ENCODE results near the gene OR9A2. TPM values are rescaled to one million over a fixed set of nuclear protein-coding genes. Genes with fewer than 3 reads are reported as not detected.
"Not testable (repeated sequence)": the region's sequence is repeated elsewhere in the genome, so short reads cannot be mapped to it uniquely, and the experiment has no call there.

The OR9A2 gene
- total RNA-seq, 4 donors from 2014 or later: not detected

GRCh38 chr7:142992427-142992826, 34.5 kb downstream of the OR9A2 start:
- WGBS, 2 donors: 42 to 53% methylated on average over 3 of the region's 3 CpGs
- Histone ChIP-seq H3K27me3 (no peaks in the 10 kb centered on the region), H3K27ac (no peak overlapping the region), H3K36me3 (no peaks in the 10 kb centered on the region), H3K4me1 (no peaks in the 10 kb centered on the region), H3K4me3 (no peak overlapping the region), H3K9me3 (no peaks in the 10 kb centered on the region)
- intact Hi-C loops (cut with DNase I): no loop called here
- TF ChIP-seq POLR2A (IDR thresholded peaks at IDR 0.05) (no peak), CTCF (IDR thresholded peaks at IDR 0.05) (no peak)
- DNase-seq: no peak

- TF ChIP-seq CTCF (IDR thresholded peaks at IDR 0.05) (no peak), POLR2A (IDR thresholded peaks at IDR 0.05) (no peak)
- Histone ChIP-seq H3K36me3 (no peaks in the 10 kb centered on the region), H3K27me3 (peaks cover 0 to 3% (median 0%) of the 10 kb centered on the region in 4 donors), H3K27ac (no peak overlapping the region), H3K9me3 (no peaks in the 10 kb centered on the region), H3K4me1 (no peaks in the 10 kb centered on the region), H3K4me3 (no peak overlapping the region)
- intact Hi-C loops (cut with DNase I): no loop called here
- DNase-seq: no peak
- 100% methylated on average over 1 of the region's 1 CpG for WGBS, 2 donors
Observed at GRCh38 chr7:142984297-142984696, 42.6 kb downstream of the OR9A2 start.

GRCh38 chr7:142983825-142984224, 43.1 kb downstream of the OR9A2 start:
- no peaks in the 10 kb centered on the region for H3K36me3 ChIP-seq
- H3K9me3 ChIP-seq: no peaks in the 10 kb centered on the region
- no peak for TF ChIP-seq POLR2A (IDR thresholded peaks at IDR 0.05)
- H3K4me1 ChIP-seq: no peaks in the 10 kb centered on the region
- no peak overlapping the region for H3K4me3 ChIP-seq
- no CpG with 5 or more reads among the region's 1 CpG for WGBS, 2 donors
- DNase-seq: no peak
- H3K27me3 ChIP-seq: peaks cover 0 to 3% (median 0%) of the 10 kb centered on the region in 4 donors
- intact Hi-C loops (cut with DNase I): no loop called here
- no peak overlapping the region for H3K27ac ChIP-seq

- DNase-seq; H3K36me3 ChIP-seq; H3K27ac ChIP-seq; H3K4me3 ChIP-seq; H3K9me3 ChIP-seq; H3K27me3 ChIP-seq; intact Hi-C loops (cut with DNase I); H3K4me1 ChIP-seq: not testable (repeated sequence)
- 78 to 80% methylated on average over 4 of the region's 4 CpGs for WGBS, 2 donors
Observed at GRCh38 chr7:142978402-142978801, 48.5 kb downstream of the OR9A2 start.

Other genes starting within 250 kb of the OR9A2 start
- gene EPHB6, start 172.1 kb downstream of the OR9A2 start, total RNA-seq: 10 to 100 TPM; 15.2 to 40.4 (median 26.1) TPM
- gene TRPV6, start 141.4 kb downstream of the OR9A2 start, total RNA-seq: 1 to 10 TPM in 3 of 4 donors, under 1 TPM in 1; 0.79 to 6.9 (median 4.5) TPM
- gene TRPV5, start 93.4 kb downstream of the OR9A2 start, total RNA-seq: not detected
- gene LLCFC1, start 87.6 kb downstream of the OR9A2 start, total RNA-seq: not detected
- gene KEL, start 64.8 kb downstream of the OR9A2 start, total RNA-seq: 1 to 10 TPM in 1 of 4 donors, under 1 TPM in 2, not detected in 1; 0.09 to 3.6 (median 0.53) TPM
- gene OR6V1, start 25.2 kb upstream of the OR9A2 start, total RNA-seq: not detected
- not detected for gene PIP, start 104.9 kb upstream of the OR9A2 start, total RNA-seq
- not detected for gene TAS2R39, start 156.3 kb upstream of the OR9A2 start, total RNA-seq
- gene TAS2R40, start 194.9 kb upstream of the OR9A2 start, total RNA-seq: not detected
- 100 to 1,000 TPM in 3 of 4 donors, 10 to 100 TPM in 1; 96.2 to 166 (median 149) TPM for gene GSTK1, start 236.3 kb upstream of the OR9A2 start, total RNA-seq

Data from esophagus squamous epithelium (tissue), 5 donors.